HS-5 (cell line): ENCODE results near the gene APCDD1L.

Experiments
- DNase-seq: peaks from one replicate; pipeline ENCODE4 v3.0.0-alpha.2; 2012; ENCODE audit warnings: low read depth

Gene APCDD1L

GRCh38 chr20:58492074-58492718, 23.0 kb downstream of the APCDD1L start:
- no peak for DNase-seq

DNA sequence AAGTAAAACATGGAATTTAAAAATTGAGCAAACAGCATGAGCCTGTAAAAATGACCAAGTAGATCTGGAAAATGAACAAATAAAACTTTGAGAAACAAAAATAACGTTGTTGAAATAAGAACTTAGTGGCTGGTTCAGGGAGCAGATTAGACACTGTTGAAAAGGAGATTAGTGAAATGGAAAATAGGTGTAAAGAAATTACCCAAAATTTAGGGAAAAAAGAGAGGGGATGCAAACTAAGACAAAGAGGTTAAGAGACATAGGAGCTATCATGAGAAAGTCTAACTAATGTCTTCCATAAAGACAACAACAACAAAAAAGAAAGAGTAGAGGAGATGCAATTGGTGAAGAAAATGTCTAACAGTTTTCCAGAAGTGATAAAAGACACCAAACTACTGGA, 29.0 kb downstream of the APCDD1L start:
- DNase-seq = no peak

DNA sequence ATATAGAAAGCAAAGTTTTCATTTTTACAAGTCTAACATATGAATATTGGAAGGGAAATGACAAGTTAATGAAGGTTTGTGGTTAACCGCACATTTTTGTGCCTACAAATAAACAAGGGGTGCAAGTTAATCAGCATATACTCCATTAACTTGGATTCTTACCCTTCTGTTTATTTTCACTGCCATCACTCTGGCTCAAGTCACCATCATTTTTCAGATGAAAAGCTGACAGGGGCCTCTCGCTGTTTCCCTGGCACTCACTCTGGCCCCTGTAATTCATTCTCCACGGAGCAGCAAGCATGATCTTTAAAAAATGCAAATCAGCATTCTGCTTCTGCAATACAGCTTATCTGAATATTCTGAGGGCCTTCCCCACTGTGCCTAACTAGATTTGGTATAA, 29.8 kb downstream of the APCDD1L start:
- no peak for DNase-seq

DNA sequence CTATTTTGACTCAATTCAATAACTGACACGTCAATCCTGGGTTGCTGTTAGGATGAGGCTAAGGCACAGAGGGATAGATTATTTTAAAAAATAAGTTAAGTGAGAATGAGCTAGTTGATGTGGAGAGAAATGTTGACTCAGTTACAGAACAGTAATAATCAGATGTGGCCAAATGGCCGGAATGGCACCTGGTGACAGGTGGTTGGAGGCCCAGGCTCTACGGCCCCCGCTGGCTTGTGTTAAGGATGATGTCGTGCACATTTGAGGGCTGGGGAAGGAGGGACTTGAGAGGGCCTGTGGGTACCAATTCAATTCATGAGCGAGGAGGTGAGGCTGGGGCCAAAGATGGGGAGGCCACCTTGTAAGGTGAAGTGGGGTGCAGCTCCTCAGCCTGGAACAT, 31.7 kb downstream of the APCDD1L start:
- no peak for DNase-seq

GRCh38 chr20:58483051-58483450, 32.1 kb downstream of the APCDD1L start:
- DNase-seq = no peak

- DNase-seq = no peak
Measured at GRCh38 chr20:58482416-58482815, 32.8 kb downstream of the APCDD1L start.

GRCh38 chr20:58481481-58482021, 33.6 kb downstream of the APCDD1L start:
- no peak for DNase-seq

GRCh38 chr20:58480551-58481336, 34.5 kb downstream of the APCDD1L start:
- DNase-seq = no peak

- DNase-seq = no peak
Measured at GRCh38 chr20:58479726-58480440, 35.3 kb downstream of the APCDD1L start.

DNA sequence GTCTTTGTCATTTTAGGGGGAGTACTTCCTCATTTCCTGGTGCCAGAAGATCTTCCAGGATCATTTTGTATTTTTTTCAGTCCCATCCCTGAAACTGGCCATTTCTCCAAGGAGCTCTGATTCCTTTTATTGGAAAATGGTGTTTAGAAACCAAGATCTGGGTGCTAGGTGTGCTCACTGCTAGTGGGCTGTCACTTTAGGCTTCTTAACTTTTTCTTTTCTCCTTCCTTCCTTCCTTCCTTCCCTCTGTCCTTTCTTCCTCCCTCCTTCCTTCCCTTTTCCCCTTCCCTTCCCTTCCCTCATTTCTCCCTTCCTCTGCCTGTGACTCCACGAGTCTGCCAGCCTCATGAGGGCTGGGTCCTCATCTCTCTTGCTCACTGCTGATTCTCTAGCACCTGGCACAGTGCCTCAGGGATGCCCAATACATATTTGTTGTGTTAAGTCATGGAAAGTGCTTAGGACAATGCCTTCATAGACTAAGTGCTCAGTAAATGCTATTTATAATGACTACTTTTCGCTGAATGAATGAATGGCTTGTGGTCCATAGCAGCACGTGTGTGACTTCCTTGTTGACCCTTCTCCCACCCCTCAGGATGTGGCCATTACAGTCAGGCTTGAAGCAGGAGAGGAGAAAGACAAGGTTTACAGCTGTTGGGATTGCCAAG, 36.9 kb downstream of the APCDD1L start:
- DNase-seq = peak; percentile 29

GRCh38 chr20:58475466-58475865, 39.7 kb downstream of the APCDD1L start:
- no peak for DNase-seq

GRCh38 chr20:58473453-58474425, 41.5 kb downstream of the APCDD1L start:
- no peak for DNase-seq

DNA sequence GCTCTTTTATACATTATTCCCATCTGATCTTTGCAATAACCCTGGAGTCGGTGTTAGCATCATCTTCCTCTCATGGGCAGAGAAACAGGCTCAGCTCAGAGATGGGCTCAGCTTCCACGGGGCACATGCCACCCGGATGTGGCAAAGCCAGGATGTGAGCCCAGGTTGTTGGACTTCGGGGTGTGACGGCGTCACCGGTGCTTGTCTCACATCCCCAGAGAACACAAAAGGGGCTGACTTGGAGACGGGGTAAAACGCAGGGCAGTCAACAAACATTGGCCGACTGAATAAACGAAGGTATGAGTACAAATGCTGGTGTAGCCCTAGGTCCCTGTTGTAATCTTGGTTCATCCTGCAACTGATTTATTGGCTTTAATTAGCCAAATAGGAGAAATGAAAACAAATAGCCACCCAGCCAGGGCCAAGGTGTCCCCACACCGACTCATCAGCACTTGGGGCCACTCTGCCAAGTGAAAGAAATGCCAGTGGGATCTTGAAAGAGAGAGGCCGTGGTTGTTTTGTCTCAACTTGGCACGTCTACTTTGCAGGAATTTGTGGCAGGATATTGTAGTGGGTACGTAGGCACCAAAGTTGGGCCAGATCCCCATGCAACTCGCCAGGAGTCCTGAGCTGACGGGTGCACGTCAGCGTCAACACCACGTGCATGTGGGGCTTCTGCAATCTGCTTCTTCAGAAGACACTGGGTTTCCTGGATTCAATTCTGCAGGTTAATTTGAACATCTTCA, 42.8 kb downstream of the APCDD1L start:
- DNase-seq = no peak

DNA sequence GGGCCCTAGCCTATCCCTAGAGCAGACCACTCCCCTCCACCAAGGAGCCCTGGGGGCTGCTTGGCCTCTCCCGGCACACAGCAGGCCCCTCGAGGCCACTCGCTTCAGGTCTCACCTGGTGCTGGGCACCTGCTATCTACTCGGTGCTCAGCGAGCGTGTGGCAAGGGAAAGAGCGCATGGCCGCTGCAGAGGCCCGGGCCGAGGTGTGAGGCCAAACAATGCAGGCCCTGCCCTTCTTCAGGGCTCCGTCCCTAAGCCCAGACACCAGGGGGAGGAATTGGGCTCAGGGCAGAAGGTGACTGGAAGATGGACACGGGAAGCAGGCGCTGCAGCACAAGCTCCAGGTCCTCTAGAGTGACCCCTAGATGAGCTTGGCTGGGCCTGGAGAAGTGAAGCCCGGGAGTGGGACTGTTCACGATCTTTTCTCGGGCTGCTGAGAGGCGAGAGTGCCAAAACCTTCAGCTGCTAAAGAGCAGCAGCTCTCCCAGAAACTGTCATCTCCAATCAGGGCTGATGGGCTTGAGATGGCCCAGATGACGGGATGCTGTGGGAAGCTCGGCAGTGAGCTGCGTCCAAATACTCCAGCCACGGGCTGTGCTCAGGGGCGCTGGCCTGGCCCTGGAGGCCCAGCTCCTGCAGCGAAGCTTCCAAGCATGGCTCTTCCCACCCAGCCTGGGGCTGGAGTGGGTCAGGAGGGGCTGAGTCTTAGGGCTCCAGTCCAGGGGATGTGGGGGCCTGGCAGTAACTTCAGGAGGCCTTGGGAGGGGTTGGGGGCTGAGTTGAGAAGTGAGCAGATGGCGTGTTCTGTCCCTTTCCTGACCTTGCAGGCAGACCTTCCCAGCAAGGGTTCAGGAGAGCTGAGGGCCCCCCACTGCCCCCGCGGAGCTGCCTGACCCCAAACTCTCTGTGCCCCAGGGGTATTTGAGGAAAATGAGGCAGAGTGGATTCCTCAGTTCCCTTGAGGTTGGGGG, 43.7 kb downstream of the APCDD1L start:
- DNase-seq = no peak

DNA sequence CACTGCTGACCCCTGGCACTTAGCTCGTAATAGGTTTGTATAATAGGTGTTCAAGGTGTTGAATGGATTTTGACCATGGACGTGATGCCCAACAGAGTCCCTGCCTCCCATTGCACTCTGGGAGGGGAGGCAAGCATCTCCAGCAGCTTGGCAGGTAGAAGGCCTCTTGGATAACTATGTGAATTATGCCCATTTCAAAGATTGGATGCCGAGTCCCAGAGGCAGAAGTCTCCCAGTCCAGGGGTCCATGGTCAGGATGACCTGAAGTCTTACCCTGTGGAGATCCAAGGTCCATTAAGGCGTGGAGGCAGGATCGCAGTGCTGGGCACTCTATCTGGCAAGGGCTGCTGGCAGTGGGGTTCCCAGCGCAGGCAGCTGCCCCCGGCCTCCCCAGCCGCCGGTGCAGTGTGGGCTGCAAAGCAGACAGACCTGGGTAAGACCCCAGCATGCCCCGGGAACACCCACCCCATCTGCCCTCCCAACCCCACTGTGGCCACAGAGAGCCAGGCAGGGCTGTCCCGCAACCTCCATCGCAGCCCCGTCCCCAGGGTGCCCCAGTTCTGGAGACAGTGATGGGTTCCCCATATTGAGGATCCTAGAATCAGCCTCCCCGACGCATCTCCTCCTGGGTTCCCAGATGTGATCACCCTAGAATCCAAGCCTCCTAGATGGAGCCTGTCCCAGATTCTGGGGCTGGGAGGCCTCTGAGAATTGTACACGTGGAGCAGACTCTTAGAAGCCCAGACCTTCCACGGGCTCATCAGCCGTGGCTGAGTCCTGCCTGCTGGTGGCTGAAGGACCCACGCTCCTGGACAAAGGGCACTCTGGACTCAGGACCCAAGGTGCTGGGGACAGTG, 44.6 kb downstream of the APCDD1L start:
- DNase-seq = no peak

GRCh38 chr20:58469616-58470015, 45.6 kb downstream of the APCDD1L start:
- DNase-seq = no peak

DNA sequence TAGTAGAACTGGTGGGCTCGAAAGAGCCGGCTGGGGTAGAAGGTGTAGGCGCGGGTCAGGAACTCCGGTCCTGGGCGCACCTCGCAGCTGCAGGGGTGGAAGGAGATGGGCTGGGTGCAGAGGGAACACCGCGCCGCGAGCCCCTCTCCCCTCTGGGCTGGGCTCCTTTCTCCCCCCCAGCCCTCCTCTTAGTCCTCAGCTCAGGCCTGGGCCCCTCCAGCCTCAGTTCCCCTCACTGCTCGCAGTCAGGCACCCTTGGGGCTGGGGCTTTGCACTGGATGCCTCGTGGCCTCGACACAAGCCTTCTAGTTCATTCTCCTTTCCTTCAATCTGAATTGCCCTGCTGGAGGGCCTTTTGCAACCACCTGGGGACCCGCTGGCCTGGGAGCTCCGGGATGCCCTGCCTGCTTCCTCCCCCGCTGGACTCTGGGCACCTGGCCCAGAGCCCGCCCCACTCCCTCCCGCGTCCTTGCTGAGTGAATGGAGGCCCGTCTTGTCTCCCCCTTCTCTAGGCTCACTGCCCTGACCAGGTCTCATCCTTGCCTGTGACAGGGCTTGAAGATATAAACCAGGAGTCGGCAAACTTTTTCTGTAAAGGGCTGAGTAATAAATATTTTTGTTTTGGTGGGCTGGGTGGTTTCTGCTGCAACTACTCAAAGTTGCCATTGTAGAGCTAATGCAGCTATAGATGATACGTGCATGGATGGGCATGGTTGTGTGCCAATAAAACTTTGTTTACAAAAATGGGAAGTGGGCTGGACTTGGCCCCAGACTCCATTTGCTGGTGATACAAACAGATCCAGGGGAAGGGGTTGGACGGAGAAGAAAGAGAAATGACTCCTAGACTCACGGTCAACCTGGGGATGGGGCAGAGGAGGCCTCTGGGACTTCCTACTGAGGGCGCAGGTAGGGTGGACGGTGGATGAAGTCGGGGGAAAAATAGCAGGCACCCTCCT, 47.3 kb downstream of the APCDD1L start:
- DNase-seq = no peak
